ENCODE results near the gene APLF.
"Not testable (repeated sequence)": the region's sequence is repeated elsewhere in the genome, so short reads cannot be mapped to it uniquely, and the experiment has no call there.

APLF gene

DNA sequence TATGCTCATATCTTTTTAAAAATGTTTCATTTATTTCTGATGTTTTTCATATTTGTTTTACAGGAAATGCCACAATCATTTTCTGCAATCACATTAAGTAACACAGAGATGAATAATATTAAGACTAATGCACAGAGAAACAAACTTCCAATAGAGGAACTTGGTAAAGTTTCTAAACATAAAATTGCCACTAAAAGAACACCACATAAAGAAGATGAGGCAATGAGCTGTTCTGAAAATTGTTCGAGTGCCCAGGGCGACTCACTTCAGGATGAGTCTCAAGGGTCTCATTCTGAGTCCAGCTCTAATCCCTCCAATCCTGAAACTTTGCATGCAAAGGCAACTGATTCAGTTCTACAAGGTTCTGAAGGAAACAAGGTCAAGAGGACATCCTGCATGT, 70.4 kb downstream of the APLF start:
- DNase-seq = no peak

DNA sequence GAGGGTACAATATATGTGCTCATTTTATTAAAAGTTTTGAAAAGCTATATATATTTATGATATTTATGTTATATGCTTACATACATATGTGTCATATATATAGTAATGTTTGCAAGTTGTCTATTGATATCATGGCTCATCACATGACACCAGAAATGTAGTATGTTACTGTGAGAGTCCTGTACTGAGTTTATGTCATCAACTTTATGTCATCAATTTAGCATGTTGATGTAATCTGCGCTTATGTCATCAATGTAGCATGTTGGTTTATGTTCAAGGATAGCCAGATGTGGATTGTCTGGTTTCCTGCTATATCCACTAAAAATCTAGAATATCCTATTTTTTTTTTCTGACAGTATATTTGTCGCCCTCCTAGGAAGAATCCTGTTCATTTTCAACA, 77.4 kb downstream of the APLF start:
- DNase-seq = no peak

DNA sequence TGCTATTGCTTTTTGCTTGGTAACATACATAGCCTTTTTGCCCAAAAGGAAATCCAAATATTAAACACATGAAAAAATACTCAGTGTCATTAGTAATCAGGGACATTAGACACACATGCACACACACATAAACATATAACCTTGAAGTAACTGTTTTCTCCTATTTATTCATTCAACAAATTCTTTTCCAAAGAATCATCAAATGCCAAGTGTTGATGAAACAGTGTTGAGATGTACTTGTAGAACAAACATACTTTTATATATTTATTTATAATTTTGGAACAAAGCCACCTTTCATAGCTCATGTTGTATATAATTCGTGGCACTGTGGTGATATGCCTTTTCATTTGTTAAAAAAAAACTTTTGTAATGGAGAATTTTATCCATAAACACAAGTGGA, 81.0 kb downstream of the APLF start:
- no peak for DNase-seq

DNA sequence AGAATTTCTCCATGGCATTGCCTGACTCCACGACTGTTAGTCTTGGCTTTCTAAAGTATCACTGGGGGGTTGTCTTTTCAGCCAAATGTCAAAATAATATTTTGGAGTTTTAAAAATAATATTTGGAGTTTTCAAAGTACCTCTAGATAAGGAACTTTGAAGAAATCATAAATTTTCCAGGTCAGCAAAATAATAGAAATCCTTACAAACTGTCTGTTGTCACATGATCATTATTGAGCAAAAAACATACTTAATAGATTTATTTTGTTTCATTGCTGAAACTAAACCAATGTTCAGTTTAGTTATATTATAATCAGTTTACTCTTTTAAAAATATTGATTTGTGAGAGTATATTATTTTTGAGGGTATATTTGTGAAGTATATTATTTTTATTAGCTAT, 85.7 kb downstream of the APLF start:
- DNase-seq = no peak

DNA sequence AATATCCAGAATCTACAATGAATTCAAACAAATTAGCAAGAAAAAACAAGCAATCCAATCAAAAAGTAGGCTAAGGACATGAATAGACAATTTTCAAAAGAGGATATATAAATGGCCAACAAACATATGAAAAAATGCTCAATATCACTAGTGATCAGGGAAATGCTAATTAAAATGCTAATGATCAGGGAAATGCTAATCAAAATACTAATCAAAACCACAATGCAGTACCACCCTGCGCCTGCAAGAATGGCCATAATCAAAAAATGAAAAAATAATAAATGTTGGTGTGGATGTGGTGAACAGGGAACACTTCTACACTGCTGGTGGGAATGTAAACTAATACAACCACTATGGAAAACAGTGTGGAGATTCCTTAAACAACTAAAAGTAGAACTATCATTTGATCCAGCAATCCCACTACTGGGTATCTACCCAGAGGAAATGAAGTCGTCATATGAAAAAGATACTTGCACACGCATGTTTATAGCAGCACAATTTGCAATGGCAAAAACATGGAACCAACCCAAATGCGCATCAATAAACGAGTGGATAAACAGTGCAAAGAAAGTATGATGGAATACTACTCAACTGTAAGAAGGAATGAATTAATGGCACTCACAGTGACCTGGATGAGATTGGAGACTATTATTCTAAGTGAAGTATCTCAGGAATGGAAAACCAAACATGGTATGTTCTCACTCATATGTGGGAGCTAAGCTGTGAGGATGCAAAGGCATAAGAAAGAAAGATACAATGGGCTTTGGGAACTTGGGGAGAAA, 88.2 kb downstream of the APLF start:
- not testable (repeated sequence) for DNase-seq

DNA sequence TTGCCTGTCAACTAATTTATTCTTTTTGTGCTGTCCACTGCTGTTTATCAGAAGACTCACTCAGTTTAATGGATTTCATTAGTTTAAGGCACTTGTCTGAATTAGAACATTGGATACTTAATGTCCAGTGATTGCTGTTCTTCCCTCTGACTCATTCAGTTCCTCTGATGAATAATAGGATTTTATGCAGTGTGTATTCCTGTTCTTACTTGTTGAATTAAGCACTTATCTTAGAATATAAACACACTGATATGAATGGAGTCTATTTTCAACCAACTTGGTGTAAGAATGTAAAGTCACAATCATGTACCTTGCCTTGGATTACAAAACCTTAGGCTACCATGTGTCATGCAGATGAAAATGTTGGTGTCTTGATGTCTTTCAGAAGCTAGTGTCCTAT, 89.0 kb downstream of the APLF start:
- no peak for DNase-seq

DNA sequence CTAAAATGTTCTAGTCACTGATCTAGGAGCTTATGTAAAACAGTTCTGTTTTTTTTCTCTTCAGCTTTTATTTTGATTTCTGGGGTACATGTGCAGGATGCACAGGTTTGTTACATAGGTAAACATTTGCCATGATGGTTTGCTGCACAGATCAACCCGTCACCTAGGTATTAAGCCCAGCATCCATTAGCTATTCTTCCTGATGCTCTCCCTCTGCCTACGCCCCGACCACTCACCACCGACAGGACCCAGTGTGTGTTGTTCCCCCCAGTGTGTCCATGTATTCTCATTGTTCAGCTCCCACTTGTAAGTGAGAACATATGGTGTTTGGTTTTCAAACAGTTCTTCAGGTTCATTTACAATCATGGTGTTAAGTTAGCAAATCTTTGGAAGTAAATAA, 91.2 kb downstream of the APLF start:
- DNase-seq = no peak

DNA sequence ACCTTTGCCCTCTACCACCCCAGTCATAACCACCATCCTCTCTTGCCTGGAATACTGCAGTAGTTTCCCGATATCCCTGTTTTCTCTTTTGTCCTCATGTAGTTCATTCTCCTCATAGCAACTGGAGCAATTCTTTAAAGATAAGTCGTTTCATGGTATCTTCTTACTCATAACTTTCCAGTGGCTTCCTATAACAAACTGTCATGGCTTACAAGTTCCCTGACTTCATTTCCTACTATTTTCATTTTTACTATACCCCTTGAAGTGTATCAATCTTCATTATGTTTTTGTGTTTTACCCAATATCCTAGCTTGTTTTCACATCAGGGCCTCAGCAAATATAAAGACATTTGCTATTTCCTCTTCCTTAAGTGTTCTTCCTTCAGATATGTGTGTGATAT, 92.3 kb downstream of the APLF start:
- no peak for DNase-seq

DNA sequence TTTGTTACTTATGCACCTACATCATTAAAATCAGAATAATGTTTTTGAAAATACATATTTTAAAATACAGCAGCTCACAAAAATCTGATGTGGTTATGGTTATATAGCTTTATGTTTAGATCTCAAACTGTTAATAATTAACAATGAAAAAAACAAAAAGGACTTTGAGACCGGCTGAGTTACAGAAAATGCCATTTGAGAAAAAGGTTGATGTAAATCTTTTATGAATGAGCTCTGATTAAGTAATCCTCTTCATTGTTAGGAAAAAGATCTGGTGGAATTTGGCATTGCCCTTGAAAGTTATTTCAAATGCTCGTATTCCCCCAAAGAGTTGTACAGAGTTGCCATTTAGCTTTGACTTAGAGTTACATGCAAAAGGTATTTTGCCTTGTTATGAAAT, 93.2 kb downstream of the APLF start:
- DNase-seq = no peak

DNA sequence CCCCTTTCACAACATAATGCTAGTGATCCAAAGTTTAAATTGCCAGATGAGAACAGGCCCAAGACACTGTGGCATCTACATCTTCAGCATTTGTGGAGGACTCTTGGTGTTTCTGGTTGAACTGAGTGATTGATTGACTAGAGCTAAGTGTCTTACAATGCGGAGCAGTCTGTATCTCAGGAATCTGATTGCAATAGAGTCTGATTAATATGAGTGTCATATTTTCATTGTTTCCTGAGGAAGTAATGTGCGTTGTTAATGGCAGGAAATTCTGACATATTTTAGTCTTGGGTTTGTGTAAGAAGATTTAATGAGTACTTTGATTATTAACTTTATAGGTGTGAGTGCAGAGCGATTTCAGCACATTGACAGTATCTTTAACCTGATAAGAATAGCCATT, 94.0 kb downstream of the APLF start:
- DNase-seq = no peak

DNA sequence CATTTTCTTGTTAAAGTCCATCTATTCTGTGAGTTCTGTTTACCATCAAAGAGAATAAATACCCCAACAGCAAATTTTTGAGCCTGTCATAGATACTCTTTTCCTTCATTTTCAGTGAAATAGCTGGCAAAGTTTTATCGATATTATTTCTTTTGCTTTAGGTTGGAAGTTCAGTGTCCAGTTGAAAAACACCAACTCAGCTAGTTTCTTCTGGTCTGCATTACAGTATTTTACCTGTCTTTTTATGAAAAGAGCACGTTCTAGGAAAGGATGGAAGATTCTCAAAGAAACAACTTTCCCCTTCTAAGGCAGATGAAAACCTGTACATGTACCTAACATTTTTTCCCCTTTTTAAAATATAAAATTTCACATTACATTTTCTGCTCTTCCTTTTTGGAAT, 95.5 kb downstream of the APLF start:
- no peak for DNase-seq

DNA sequence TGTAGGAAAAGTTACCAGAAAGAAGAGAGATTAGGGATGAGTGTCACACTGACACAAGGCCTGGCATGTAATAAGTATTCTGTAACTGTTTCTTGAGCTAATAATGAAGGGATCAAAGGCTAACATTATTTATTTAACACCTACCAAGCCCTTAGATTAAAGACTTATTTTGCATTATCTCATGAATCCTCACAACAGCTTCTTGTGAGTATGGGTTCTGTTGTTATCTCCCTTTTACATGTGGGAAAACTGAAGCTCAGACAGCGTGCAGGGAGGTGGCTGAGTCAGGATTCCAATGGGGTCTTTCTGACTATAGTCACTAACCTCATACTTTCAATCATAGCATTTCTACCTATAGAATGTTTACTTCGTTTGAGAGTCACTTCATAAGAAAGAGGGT, 97.0 kb downstream of the APLF start:
- DNase-seq = no peak

DNA sequence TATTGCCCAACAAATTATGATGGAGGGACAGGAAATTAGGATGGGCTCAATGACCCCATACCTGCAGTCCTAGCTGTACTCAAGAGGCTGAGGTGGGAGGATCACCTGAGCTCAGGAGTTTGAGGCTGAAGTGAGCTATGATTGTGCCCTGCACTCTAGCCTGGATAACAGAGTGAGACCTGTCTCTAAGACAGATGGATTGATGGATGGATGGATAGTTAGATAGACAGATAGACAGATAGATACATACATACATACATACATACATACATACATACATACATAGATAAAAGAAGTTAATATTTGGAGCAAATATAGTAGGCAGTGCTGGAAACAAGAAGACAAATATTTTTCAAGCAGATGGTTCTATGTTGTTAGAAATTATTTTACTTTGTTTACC, 97.9 kb downstream of the APLF start:
- no peak for DNase-seq

DNA sequence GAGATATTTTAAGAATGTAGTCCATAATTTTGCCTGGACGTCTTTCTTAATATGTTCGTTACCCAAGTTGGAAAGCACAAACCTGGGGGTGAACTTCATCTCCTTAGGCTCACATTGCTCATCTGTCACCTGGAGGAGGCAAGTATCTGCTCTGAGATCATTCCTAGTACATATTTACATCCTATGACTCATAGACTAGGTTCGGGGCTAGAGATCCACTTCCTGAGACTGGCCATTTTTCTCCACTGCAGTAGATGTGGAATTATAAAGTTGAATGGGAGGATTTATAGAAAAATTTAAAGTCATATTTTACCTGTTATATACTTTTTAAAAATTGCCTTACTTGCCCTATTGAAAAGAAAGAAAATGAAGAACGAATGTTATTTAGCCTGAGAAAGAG, 98.5 kb downstream of the APLF start:
- DNase-seq = no peak

DNA sequence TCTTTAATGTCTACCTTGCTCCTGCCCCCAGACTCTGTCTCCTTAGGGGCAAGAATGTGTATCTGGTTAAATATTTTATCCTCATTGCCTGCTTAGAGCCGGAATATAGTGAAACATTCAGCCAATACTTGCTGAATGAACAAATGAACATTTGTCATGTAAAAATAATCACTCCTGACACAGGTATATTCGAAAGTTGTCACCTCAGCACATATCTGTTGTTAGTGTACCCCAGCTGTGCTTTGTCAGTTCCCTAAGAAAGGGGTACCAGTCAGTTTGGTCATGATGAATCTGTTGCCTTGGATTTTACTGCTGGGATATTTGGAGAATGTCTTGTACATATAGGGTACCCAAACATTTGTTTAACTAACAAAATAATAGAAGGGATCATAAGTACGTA, 99.0 kb downstream of the APLF start:
- no peak for DNase-seq

DNA sequence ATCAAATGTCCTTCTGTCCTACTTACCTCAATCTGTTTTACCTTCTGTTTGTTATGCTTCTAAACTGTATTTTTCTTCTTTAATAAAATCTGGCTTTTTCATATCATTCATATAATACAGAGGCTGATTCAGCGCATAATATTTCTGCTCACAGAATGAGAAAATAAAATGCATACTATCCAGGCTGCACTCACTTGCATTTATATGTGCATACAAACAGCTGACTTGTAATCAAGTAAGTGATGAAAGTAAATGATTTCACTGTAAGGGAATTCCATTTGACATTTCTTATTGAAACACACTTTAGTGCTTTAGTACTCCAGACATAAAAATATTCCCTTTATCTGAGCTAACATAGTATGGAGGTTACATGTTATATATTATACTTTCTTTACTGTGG, 100.7 kb downstream of the APLF start:
- no peak for DNase-seq

DNA sequence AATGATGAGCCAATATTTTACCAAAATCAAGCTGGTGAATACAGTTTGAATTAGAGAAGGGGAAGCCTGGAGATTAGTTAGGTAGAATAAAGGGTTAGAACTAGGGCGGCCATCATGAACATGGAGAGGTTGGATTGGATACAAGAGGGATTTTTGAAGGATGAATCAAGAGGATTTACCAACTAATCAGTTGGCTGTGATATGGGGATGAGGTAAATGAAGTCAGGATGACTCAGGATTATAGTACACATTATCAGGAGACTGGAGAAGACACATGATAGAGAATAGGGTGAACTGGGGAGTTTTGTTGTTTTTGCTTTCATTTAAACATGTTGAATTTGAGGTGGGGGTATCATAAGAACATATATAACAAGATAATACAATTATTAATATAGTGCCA, 102.2 kb downstream of the APLF start:
- DNase-seq = no peak

DNA sequence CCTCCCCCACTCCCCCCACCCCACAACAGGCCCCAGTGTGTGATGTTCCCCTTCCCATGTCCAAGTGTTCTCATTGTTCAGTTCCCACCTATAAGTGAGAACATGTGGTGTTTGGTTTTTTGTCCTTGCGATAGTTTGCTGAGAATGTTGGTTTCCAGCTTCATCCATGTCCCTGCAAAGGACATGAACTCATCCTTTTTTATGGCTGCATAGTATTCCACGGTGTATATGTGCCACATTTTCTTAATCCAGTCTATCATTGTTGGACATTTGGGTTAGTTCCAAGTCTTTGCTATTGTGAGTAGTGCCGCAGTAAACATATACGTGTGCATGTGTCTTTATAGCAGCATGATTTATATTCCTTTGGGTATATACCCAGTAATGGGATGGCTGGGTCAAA, 103.0 kb downstream of the APLF start:
- not testable (repeated sequence) for DNase-seq

DNA sequence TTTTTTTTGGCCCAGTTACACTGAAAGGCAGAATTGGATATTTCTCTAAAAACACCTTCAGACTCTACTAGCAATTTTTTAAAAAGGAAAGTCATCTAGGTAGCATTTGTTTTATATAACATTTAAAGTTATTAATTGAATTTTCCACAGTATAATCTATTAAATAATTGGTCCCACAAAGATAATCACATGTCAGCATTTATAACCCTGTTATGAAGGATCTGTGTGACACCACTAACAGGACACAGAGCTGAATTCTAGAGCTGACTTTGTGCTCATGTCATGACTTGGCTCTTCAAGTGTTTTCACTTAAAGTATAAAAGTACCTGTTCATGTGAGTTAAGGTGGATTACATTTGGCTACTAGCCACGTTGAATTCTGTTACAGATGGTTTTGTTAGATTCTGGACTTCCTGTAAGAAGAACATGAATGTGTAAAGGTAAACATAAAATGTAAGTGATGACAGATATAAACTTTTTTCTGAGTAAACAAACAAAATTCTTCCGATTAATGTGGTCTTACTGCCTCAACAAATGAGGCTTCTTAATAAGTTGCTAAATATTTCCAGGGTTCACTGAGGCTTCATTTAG, 106.9 kb downstream of the APLF start:
- no peak for DNase-seq

DNA sequence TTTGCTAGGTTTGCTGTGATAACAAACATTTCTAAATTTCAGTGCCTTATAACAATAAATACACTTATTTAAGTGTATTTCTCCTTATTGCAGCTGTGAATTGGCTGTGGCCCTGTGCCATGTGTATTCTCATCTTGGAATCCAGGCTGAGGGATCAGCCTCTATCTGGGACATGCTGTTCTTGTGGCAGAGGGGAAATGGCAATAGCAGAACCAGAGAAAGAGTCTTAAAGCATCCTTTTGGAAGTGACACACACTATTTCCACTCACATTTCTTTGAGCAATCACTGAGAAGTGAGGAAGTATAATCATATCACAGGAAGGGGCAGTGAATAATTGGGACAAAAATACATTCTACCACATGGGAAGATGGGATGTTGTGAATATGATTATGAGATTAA, 109.8 kb downstream of the APLF start:
- DNase-seq = no peak

DNA sequence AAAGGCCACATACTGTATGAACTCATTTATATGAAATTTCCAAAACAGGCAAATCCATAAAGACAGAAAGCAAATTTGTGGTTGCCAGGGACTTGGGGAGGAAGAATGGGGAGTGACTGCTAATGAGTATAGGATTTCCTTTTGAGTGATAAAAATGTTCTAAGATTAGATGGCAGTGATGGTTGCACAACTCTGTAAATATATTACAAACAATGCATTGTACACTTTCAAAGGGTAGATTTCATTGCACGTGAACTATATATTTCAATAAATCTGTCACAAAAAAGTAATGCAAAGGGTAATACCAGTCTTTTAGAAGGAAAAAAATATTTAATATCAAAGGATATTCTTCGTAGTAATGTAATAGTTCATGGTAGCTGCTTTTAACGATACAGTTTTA, 112.3 kb downstream of the APLF start:
- DNase-seq = no peak

DNA sequence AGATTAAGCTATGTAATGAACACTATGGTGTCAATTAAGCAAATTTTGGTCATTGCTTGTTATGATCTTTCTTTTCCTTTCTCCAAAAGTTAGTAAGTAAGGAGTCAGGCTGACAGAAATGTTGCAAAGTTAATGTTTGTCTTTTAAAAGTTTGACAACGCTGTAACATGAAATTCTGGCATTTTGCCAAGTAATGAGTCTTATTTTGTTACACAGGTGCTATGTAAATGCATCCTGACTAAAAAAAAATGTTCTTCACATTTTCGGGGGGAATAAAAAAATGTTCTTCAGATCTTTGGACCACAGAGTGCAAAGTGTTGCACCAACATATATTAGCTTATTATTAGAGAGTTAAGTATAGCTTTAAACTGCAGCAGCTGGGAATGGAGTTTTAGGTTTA, 121.2 kb downstream of the APLF start:
- no peak for DNase-seq

DNA sequence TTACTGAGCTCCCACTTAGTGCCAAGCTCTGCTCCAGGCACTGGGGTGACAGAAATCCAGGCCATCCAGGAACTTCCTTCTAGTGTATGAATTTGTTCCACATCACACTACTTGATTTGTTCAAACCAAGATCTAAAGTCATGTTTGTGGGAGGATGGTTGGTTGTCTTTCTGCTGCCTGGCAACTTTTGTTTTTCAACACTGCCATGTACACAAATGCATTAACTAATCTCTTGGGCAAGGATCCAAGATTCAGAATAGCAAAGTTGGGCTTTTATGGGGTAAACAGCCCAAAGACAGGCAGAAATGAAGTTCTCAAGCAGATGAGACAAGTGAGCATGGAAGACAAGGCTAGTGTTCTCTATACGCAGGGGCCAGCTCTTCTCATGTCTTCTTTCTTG, 122.6 kb downstream of the APLF start:
- DNase-seq = no peak

DNA sequence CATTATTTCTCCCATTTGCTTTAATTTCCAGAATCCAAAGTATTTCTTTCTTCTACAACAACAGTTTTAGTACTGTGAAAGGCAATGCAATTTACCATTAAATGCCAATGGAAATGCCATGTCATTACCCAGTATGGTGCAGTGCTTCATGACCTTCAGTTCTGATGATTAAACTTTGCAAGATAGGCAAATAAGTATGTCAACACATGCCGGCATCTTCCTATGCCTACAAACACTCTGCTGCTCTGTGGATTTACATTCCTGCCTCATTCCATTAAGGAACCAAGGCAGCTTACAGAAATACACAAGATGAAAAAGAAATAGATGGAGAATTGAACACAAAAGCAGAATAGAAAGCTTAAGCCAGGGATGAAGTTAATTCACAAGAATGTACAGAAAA, 123.3 kb downstream of the APLF start:
- DNase-seq = no peak

DNA sequence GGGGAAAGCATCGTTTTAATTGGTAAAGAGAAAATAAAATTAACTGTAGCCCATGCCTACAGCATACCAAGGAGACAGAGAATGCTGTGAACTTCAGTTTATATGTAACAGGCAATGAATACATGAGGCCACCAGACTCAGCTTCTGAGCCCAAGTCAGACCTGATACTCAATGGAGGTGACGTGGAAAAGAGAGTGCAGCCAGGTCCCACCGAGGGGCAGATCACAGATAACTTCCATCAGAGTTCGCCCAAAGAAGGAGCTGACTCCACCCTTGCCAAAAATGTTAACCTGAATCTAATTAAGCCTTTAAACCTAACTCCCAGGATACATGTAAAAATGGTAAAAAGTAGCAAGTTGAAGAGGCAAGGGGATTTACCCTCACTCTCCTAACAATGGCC, 123.8 kb downstream of the APLF start:
- DNase-seq = no peak

Measured in activated CD8-positive, alpha-beta memory T cell treated with anti-CD3 and anti-CD28 coated beads, Interleukin-2, amount 50 U/mL, for 4 hours (primary cell).